ENCODE results near the gene APOA1.

- TF ChIP-seq CTCF (IDR thresholded peaks at IDR 0.05; ENCODE audit: insufficient read depth, low read length): no peak
- no peak for TF ChIP-seq POLR2AphosphoS5 (IDR thresholded peaks at IDR 0.05; ENCODE audit: low read depth)
- no peak for TF ChIP-seq GABPA (IDR thresholded peaks at IDR 0.05; ENCODE audit: low read depth)
Observed at GRCh38 chr11:116790167-116791001, 47.0 kb downstream of the APOA1 start.

Measured in HL-60 (cell line).